Measurements from ENCODE around the gene F2RL3. TPM values are rescaled to one million over a fixed set of nuclear protein-coding genes. Genes with fewer than 3 reads are reported as not detected.

F2RL3 gene
- total RNA-seq, 1 donor from 2014 or later, result 0.92 TPM

DNA sequence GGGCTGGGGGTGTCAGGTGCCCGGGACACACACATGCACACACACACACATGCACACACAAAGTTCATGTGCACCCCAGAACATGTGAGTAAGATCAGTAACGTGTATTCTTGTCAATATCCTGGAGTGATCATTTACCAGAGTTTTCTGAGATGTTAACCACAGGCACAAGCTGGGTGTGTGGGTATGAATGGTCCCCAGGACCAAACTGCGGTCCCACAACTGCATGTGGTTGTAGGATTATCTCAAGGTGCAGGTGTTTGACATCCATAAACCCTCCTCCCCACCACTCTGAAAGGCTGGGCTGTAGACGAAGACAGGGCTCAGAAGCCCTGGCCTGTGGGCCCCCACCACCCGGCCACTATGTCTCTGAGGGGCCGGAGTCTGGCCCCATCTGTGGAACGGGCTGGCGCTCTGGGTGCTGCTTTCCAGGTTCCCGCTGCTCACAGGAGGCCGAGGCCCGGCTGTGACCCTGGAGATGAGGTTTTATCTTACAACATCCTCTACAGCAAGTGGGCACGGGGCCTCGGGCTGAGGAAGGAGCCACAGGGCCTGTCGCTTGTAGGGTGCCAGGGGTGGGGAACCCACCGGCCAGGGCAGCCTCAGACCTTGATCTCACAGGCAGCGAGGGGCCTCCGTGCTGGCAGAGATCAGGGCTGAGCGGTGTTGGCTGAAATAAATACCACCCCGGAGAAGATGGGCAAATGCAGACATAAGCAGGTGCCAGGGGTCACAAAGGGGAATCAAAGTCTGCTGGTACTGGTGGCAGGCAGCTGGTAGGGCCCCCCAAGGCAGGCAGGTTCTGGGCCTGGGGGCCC lies 4.3 kb downstream of the F2RL3 start:
- peaks cover 6% of the 10 kb centered on the region for H3K4me1 Mint-ChIP-seq (ENCODE audit: unreplicated experiment)
- TF ChIP-seq, protein P1, sequence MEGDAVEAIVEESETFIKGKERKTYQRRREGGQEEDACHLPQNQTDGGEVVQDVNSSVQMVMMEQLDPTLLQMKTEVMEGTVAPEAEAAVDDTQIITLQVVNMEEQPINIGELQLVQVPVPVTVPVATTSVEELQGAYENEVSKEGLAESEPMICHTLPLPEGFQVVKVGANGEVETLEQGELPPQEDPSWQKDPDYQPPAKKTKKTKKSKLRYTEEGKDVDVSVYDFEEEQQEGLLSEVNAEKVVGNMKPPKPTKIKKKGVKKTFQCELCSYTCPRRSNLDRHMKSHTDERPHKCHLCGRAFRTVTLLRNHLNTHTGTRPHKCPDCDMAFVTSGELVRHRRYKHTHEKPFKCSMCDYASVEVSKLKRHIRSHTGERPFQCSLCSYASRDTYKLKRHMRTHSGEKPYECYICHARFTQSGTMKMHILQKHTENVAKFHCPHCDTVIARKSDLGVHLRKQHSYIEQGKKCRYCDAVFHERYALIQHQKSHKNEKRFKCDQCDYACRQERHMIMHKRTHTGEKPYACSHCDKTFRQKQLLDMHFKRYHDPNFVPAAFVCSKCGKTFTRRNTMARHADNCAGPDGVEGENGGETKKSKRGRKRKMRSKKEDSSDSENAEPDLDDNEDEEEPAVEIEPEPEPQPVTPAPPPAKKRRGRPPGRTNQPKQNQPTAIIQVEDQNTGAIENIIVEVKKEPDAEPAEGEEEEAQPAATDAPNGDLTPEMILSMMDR (IDR thresholded peaks at IDR 0.05; ENCODE audit: unreplicated experiment), result no peak
- no peak overlapping the region for H3K27ac Mint-ChIP-seq (ENCODE audit: unreplicated experiment)
- no peaks in the 10 kb centered on the region for H3K9me3 Mint-ChIP-seq (ENCODE audit: unreplicated experiment)
- no peaks in the 10 kb centered on the region for H3K36me3 Mint-ChIP-seq (ENCODE audit: low read depth, unreplicated experiment)
- H3K27me3 Mint-ChIP-seq (ENCODE audit: unreplicated experiment), result peaks cover 3% of the 10 kb centered on the region
- H3K4me3 Mint-ChIP-seq (ENCODE audit: unreplicated experiment), result no peak overlapping the region
- no peak for DNase-seq (ENCODE audit: low spot score)

- Mint-ChIP-seq H3K27me3 (ENCODE audit: unreplicated experiment) (peaks cover 9% of the 10 kb centered on the region), H3K27ac (ENCODE audit: unreplicated experiment) (no peak overlapping the region), H3K4me1 (ENCODE audit: unreplicated experiment) (peaks cover 3% of the 10 kb centered on the region), H3K4me3 (ENCODE audit: unreplicated experiment) (no peak overlapping the region), H3K36me3 (ENCODE audit: low read depth, unreplicated experiment) (no peaks in the 10 kb centered on the region), H3K9me3 (ENCODE audit: unreplicated experiment) (no peaks in the 10 kb centered on the region)
- no peak for DNase-seq (ENCODE audit: low spot score)
- TF ChIP-seq, protein P1 (IDR thresholded peaks at IDR 0.05; ENCODE audit: unreplicated experiment), result no peak
Observed at GRCh38 chr19:16893686-16893989, 4.8 kb downstream of the F2RL3 start.

- H3K4me1 Mint-ChIP-seq (ENCODE audit: unreplicated experiment), result peaks cover 3% of the 10 kb centered on the region
- peaks cover 10% of the 10 kb centered on the region for H3K27me3 Mint-ChIP-seq (ENCODE audit: unreplicated experiment)
- no peaks in the 10 kb centered on the region for H3K9me3 Mint-ChIP-seq (ENCODE audit: unreplicated experiment)
- no peak overlapping the region for H3K4me3 Mint-ChIP-seq (ENCODE audit: unreplicated experiment)
- no peak overlapping the region for H3K27ac Mint-ChIP-seq (ENCODE audit: unreplicated experiment)
- TF ChIP-seq, protein P1 (IDR thresholded peaks at IDR 0.05; ENCODE audit: unreplicated experiment), result no peak
- DNase-seq (ENCODE audit: low spot score), result no peak
- no peaks in the 10 kb centered on the region for H3K36me3 Mint-ChIP-seq (ENCODE audit: low read depth, unreplicated experiment)
Observed at GRCh38 chr19:16894080-16894479, 5.3 kb downstream of the F2RL3 start.

GRCh38 chr19:16895467-16896145 lies 6.8 kb downstream of the F2RL3 start:
- Mint-ChIP-seq H3K9me3 (ENCODE audit: unreplicated experiment) (no peaks in the 10 kb centered on the region), H3K27ac (ENCODE audit: unreplicated experiment) (peak overlapping the region; percentile 63), H3K4me1 (ENCODE audit: unreplicated experiment) (peaks cover 3% of the 10 kb centered on the region), H3K27me3 (ENCODE audit: unreplicated experiment) (peaks cover 10% of the 10 kb centered on the region), H3K4me3 (ENCODE audit: unreplicated experiment) (peak overlapping the region; percentile 35), H3K36me3 (ENCODE audit: low read depth, unreplicated experiment) (no peaks in the 10 kb centered on the region)
- no peak for DNase-seq (ENCODE audit: low spot score)
- TF ChIP-seq, protein P1 (IDR thresholded peaks at IDR 0.05; ENCODE audit: unreplicated experiment), result no peak

Data from endothelial cell (in vitro differentiated cells).